Measurements from ENCODE around the gene BTBD2.

Gene BTBD2

GRCh38 chr19:1970003-1970805, 45.3 kb downstream of the BTBD2 start:
- TF ChIP-seq REST (IDR thresholded peaks at IDR 0.05; ENCODE audit: insufficient read depth in 1 of 2, low read depth in 2 of 2, low read length in 2 of 2): no peak
- TF ChIP-seq TAF1 (IDR thresholded peaks at IDR 0.05; ENCODE audit: borderline replicate concordance, insufficient read depth, low read length): no peak
- TF ChIP-seq FOXP2 (optimal IDR thresholded peaks at IDR 0.05; ENCODE audit: borderline replicate concordance, extremely low read depth, extremely low read length, insufficient read depth): no peak
- TF ChIP-seq POLR2AphosphoS5 (IDR thresholded peaks at IDR 0.05; ENCODE audit: low read depth, low read length): no peak
- TF ChIP-seq SIN3A (IDR thresholded peaks at IDR 0.05; ENCODE audit: borderline replicate concordance, insufficient read depth, low read length): no peak

DNA sequence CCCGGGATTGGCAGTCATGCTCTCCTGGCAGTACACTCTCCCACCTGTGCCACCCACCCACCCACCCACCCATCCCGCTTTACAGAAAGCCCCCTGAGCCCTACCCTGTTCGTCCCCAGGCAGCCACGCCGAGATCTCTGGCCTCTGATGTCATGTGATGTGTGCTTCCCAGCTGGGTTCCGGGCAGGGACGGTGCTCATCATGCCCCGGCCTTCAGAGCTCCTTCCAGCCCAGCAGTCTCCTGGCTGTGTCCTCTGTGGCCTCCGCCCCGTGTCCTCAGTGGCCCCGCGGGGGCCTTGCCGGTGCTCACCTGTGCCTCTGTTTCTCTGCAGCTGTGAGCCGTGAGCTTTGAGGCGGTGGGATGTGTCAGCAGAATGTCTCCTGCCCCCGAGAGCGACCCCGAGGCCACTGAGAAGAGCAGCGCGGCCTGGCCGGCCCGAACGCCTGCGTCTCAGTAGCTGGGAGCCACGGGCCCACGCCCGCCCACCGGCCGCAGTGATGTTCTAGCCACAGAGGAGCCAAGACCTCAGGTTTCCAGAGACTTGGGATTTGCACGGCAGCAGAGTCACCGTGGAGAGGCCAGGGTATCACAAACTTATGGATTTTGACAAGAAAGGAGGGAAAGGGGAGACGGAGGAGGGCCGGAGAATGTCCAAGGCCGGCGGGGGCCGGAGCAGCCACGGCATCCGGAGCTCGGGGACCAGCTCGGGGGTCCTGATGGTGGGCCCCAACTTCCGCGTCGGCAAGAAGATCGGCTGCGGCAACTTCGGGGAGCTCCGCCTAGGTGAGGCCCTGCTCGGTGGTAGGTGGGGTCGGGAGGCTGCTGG, 46.1 kb downstream of the BTBD2 start:
- TF ChIP-seq SIN3A (IDR thresholded peaks at IDR 0.05; ENCODE audit: borderline replicate concordance, insufficient read depth, low read length) (no peak), FOXP2 (optimal IDR thresholded peaks at IDR 0.05; ENCODE audit: borderline replicate concordance, extremely low read depth, extremely low read length, insufficient read depth) (no peak), REST (IDR thresholded peaks at IDR 0.05; ENCODE audit: insufficient read depth in 1 of 2, low read depth in 2 of 2, low read length in 2 of 2) (no peak), POLR2AphosphoS5 (IDR thresholded peaks at IDR 0.05; ENCODE audit: low read depth, low read length) (no peak), TAF1 (IDR thresholded peaks at IDR 0.05; ENCODE audit: borderline replicate concordance, insufficient read depth, low read length) (no peak)

DNA sequence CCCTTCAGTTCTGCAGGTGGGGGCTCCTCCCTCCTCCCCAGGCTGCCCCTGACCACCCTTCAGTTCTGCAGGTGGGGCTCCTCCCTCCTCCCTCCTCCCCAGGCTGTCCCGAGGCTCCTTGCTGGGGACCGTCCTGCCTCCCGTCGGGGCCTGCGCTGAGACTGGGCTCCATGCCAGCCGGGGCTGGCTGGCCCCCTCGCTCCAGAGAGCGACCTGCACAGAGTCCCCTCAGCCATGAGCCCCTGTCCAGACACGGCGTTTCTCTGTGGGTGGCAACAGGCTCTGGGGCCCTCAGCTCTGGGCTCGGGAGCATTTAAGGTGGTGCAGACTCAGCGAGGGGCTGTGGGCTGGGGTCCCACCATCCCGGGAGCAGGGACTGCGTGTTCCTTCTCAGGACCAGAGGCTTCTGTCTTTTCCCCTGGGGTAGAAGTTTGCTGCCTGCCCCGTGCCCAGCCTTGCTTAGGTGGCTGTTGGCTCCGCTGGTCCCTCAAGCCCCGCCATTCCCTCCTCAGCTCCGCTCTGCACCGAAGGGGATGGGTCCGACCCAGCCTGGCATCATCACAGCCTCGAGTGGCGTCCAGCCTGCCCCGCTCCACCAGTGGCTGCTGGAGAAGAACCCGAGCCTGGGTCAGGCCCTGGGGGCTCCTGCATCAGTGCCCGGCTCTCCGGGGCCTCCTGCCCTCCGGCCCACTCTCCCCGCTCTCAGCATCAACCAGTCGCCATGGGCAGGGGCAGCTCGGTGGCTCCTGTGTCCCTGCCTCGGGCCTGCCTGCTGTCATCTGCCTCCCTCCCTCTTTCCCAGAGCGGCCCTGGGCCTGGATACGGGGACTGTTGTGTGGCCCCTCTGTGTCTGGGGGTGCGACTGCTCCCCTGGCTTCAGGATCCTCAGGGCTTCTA, 47.0 kb downstream of the BTBD2 start:
- TF ChIP-seq TAF1 (IDR thresholded peaks at IDR 0.05; ENCODE audit: borderline replicate concordance, insufficient read depth, low read length) (no peak), SIN3A (IDR thresholded peaks at IDR 0.05; ENCODE audit: borderline replicate concordance, insufficient read depth, low read length) (no peak), FOXP2 (optimal IDR thresholded peaks at IDR 0.05; ENCODE audit: borderline replicate concordance, extremely low read depth, extremely low read length, insufficient read depth) (no peak), POLR2AphosphoS5 (IDR thresholded peaks at IDR 0.05; ENCODE audit: low read depth, low read length) (no peak), REST (IDR thresholded peaks at IDR 0.05; ENCODE audit: insufficient read depth in 1 of 2, low read depth in 2 of 2, low read length in 2 of 2) (no peak)

- TF ChIP-seq SIN3A (IDR thresholded peaks at IDR 0.05; ENCODE audit: borderline replicate concordance, insufficient read depth, low read length) (no peak), FOXP2 (optimal IDR thresholded peaks at IDR 0.05; ENCODE audit: borderline replicate concordance, extremely low read depth, extremely low read length, insufficient read depth) (no peak), REST (IDR thresholded peaks at IDR 0.05; ENCODE audit: insufficient read depth in 1 of 2, low read depth in 2 of 2, low read length in 2 of 2) (no peak), TAF1 (IDR thresholded peaks at IDR 0.05; ENCODE audit: borderline replicate concordance, insufficient read depth, low read length) (no peak), POLR2AphosphoS5 (IDR thresholded peaks at IDR 0.05; ENCODE audit: low read depth, low read length) (no peak)
Observed at GRCh38 chr19:1967087-1967608, 48.4 kb downstream of the BTBD2 start.

Data from PFSK-1 (cell line).